Keratinocyte (primary cell): ENCODE results near the gene PLEKHH1. TPM values are rescaled to one million over a fixed set of nuclear protein-coding genes. Genes with fewer than 3 reads are reported as not detected.
"Not testable (repeated sequence)": the region's sequence is repeated elsewhere in the genome, so short reads cannot be mapped to it uniquely, and the experiment has no call there.

Experiments
- DNase-seq: peaks from one replicate; pipeline ENCODE4 v3.0.0-alpha.2; 2011; ENCODE audit warnings: low read depth, missing footprints, low spot score
- FAIRE-seq: peaks from 2 replicates; lab custom pipeline; 2011; peaks lifted over from hg19 to GRCh38; lab: Jason Lieb, UNC
- H2AFZ ChIP-seq: 2 replicates; pipeline ENCODE4 v1.6.0; 2012; ENCODE audit warnings: low read length, control low read depth, inconsistent platforms; ENCODE audit not compliant: control insufficient read depth
- H3K27ac ChIP-seq: 2 replicates; pipeline ENCODE4 v1.5.1; 2011; ENCODE audit warnings: low read length; ENCODE audit not compliant: control insufficient read depth, insufficient read depth
- H3K27me3 ChIP-seq: 3 replicates; pipeline ENCODE4 v1.6.0; 2011; ENCODE audit warnings: low read length; ENCODE audit not compliant: control insufficient read depth, insufficient read depth; ENCODE audit errors: extremely low read depth
- H3K36me3 ChIP-seq, 2 experiments: 2 replicates in 1 of 2; 3 replicates in 1 of 2; pipeline ENCODE4 v1.5.1; 2011; ENCODE audit warnings: low read length in 2 of 2, mild to moderate bottlenecking in 1 of 2; ENCODE audit not compliant: control insufficient read depth in 2 of 2, insufficient read depth in 2 of 2; ENCODE audit errors: extremely low read depth in 1 of 2
- H3K4me1 ChIP-seq: 3 replicates; pipeline ENCODE4 v1.5.1; 2011; ENCODE audit warnings: low read length; ENCODE audit not compliant: control insufficient read depth, insufficient read depth; ENCODE audit errors: extremely low read depth
- H3K4me2 ChIP-seq: 3 replicates; pipeline ENCODE4 v1.6.0; 2011; ENCODE audit warnings: low read depth, low read length; ENCODE audit not compliant: control insufficient read depth, insufficient read depth; ENCODE audit errors: extremely low read depth
- H3K4me3 ChIP-seq, 3 experiments: fragments of 200-600 bp in 1 of 3; sonication (generic) in 1 of 3; 2 replicates in 2 of 3; 3 replicates in 1 of 3; pipeline ENCODE4 v1.5.1; 2011 to 2016; ENCODE audit warnings: low read length in 3 of 3, mild to moderate bottlenecking in 3 of 3, control low read depth in 2 of 3, inconsistent platforms in 1 of 3, low read depth in 1 of 3, mixed read lengths in 1 of 3, mixed run types in 1 of 3, moderate library complexity in 1 of 3; ENCODE audit not compliant: control insufficient read depth in 2 of 3, insufficient read depth in 2 of 3; ENCODE audit errors: extremely low read depth in 1 of 3
- H3K79me2 ChIP-seq: 2 replicates; pipeline ENCODE4 v1.6.0; 2012; ENCODE audit warnings: low read length; ENCODE audit not compliant: control insufficient read depth, insufficient read depth
- H3K9ac ChIP-seq: 3 replicates; pipeline ENCODE4 v1.6.0; 2011; ENCODE audit warnings: low read length; ENCODE audit not compliant: control insufficient read depth, insufficient read depth; ENCODE audit errors: extremely low read depth
- H3K9me1 ChIP-seq: 3 replicates; pipeline ENCODE4 v1.6.0; 2011; ENCODE audit warnings: low read length; ENCODE audit not compliant: control insufficient read depth, insufficient read depth; ENCODE audit errors: extremely low read depth
- H3K9me3 ChIP-seq: 2 replicates; pipeline ENCODE4 v1.5.1; 2012; ENCODE audit warnings: low read depth, low read length; ENCODE audit not compliant: control insufficient read depth
- H4K20me1 ChIP-seq: 3 replicates; pipeline ENCODE4 v1.6.0; 2011; ENCODE audit warnings: low read length; ENCODE audit not compliant: control insufficient read depth, insufficient read depth; ENCODE audit errors: extremely low read depth
- CTCF ChIP-seq, 3 experiments: IDR thresholded peaks in 1 of 3; conservative IDR thresholded peaks in 1 of 3; optimal IDR thresholded peaks in 1 of 3; 2 replicates in 2 of 3; 3 replicates in 1 of 3; pipeline versions ENCODE3 to v1.5.1; 2011; ENCODE audit warnings: low read length in 3 of 3, mild to moderate bottlenecking in 3 of 3, moderate library complexity in 2 of 3, control low read depth in 1 of 3, inconsistent platforms in 1 of 3; ENCODE audit not compliant: insufficient read depth in 2 of 3; ENCODE audit errors: extremely low read depth in 1 of 3
- EZH2 ChIP-seq: IDR thresholded peaks from one replicate; pipeline ENCODE4 v1.6.1; 2012; ENCODE audit warnings: inconsistent platforms, mild to moderate bottlenecking, low read length, moderate library complexity
- dilution Hi-C: fragments of 300-500 bp; cut with MboI; formaldehyde crosslinking; loops from one replicate; pipeline ENCODE4 v1.7.0; 2020; ENCODE audit warnings: low sequenced_read_pairs; ENCODE audit not compliant: extremely low pct_ligation_motif_present
- polyA plus RNA-seq, 5 experiments: library from polyadenylated mRNA; depleted of rRNA in 3 of 5; stranded (reverse) in 3 of 5; stranded (forward) in 1 of 5; unstranded in 1 of 5; fragments of >200 nt; gene quantifications; 1 replicate in 1 of 5; 2 replicates in 3 of 5; 3 replicates in 1 of 5; pipeline versions ENCODE4 v1.2.1 to v1.2.3, GENCODE V29; 2011 to 2012; ENCODE audit warnings: missing spikeins in 2 of 5, low read depth in 1 of 5, low replicate concordance in 1 of 5

Gene PLEKHH1
- polyA plus RNA-seq, 1 donor (not counting 4 experiments of a cell fraction or from before 2014, with no cell fraction given) = 4.4 TPM

- H3K36me3 ChIP-seq = peaks cover 0 to 4% of the 10 kb centered on the region in 2 experiments
- DNase-seq (peak; percentile 30), FAIRE-seq (peak; percentile 55)
- TF ChIP-seq CTCF (optimal IDR thresholded peaks at IDR 0.05 in 1 of 3, IDR thresholded peaks at IDR 0.05 in 1 of 3, conservative IDR thresholded peaks at IDR 0.05 in 1 of 3; ENCODE audit: extremely low read depth in 1 of 3, insufficient read depth in 2 of 3, low read length in 3 of 3) (no peak), EZH2 (no peak)
- H3K9ac ChIP-seq = peak overlapping the region; percentile 57
- no peaks in the 10 kb centered on the region for H3K27me3 ChIP-seq
- dilution Hi-C loops = no loop called here
- no peaks in the 10 kb centered on the region for H3K9me1 ChIP-seq
- H3K4me2 ChIP-seq = peak overlapping the region; percentile 72
- H3K4me3 ChIP-seq = peak overlapping the region in 1 of 3 experiments; percentile 36
- H3K4me1 ChIP-seq = peaks cover 30% of the 10 kb centered on the region
- no peaks in the 10 kb centered on the region for H3K79me2 ChIP-seq
- H2AFZ ChIP-seq = peak overlapping the region; percentile 27
- peak overlapping the region; percentile 92 for H3K27ac ChIP-seq
- no peaks in the 10 kb centered on the region for H4K20me1 ChIP-seq
- no peaks in the 10 kb centered on the region for H3K9me3 ChIP-seq
Observed at GRCh38 chr14:67622675-67623074, 89.6 kb downstream of the PLEKHH1 start.

GRCh38 chr14:67623114-67623513 lies 90.0 kb downstream of the PLEKHH1 start:
- DNase-seq (peak; percentile 30), FAIRE-seq (peak; percentile 69)
- Histone ChIP-seq H3K9me3 (no peaks in the 10 kb centered on the region), H3K4me2 (peak overlapping the region; percentile 72), H3K27me3 (no peaks in the 10 kb centered on the region), H3K4me3 (peak overlapping the region in 2 of 3 experiments; percentile 27 to 36), H2AFZ (peak overlapping the region; percentile 27), H3K9me1 (no peaks in the 10 kb centered on the region), H3K4me1 (peaks cover 30% of the 10 kb centered on the region), H3K79me2 (no peaks in the 10 kb centered on the region), H3K9ac (peak overlapping the region; percentile 57), H3K27ac (peak overlapping the region; percentile 92), H4K20me1 (no peaks in the 10 kb centered on the region), H3K36me3 (peaks cover 0 to 4% of the 10 kb centered on the region in 2 experiments)
- dilution Hi-C loops = no loop called here
- no peak for TF ChIP-seq CTCF (optimal IDR thresholded peaks at IDR 0.05 in 1 of 3, IDR thresholded peaks at IDR 0.05 in 1 of 3, conservative IDR thresholded peaks at IDR 0.05 in 1 of 3; ENCODE audit: extremely low read depth in 1 of 3, insufficient read depth in 2 of 3, low read length in 3 of 3)

GRCh38 chr14:67626131-67626530 lies 93.0 kb downstream of the PLEKHH1 start:
- H3K4me3 ChIP-seq, DNase-seq, H3K9ac ChIP-seq, H3K27me3 ChIP-seq, H3K36me3 ChIP-seq, H3K9me1 ChIP-seq, H3K79me2 ChIP-seq, H2AFZ ChIP-seq, H3K27ac ChIP-seq, H3K4me2 ChIP-seq, H3K9me3 ChIP-seq, FAIRE-seq, H4K20me1 ChIP-seq, dilution Hi-C loops: not testable (repeated sequence)
- peaks cover 17% of the 10 kb centered on the region for H3K4me1 ChIP-seq
